Mesendoderm (in vitro differentiated cells): ENCODE measurements around the gene HSBP1.

Experiments used
- DNase-seq: peaks from one replicate; pipeline ENCODE4 v3.0.0; 2013
- H2AK5ac ChIP-seq: 2 replicates; pipeline ENCODE4 v1.6.1; 2013; ENCODE audit warnings: low read length, inconsistent platforms
- H2BK120ac ChIP-seq: 2 replicates; pipeline ENCODE4 v1.6.1; 2013; ENCODE audit warnings: low read depth, mild to moderate bottlenecking, low read length, moderate library complexity, mixed read lengths
- H2BK15ac ChIP-seq: replicated peaks from 2 replicates; pipeline ENCODE4 v1.6.1; 2013; ENCODE audit warnings: low read depth, mild to moderate bottlenecking, moderate library complexity
- H2BK5ac ChIP-seq: 2 replicates; pipeline ENCODE4 v1.6.1; 2013; ENCODE audit warnings: low read length, inconsistent platforms
- H3K18ac ChIP-seq: 2 replicates; pipeline ENCODE4 v1.6.1; 2013; ENCODE audit warnings: mild to moderate bottlenecking, low read length, mixed read lengths
- H3K23ac ChIP-seq: one replicate; pipeline ENCODE4 v1.6.1; 2013; ENCODE audit warnings: low read length
- H3K27ac ChIP-seq: 2 replicates; pipeline ENCODE4 v1.5.1; 2013; ENCODE audit warnings: low read depth, mild to moderate bottlenecking, inconsistent platforms, low read length, moderate library complexity
- H3K27me3 ChIP-seq: 2 replicates; pipeline ENCODE4 v1.6.1; 2013; ENCODE audit warnings: low read length, control low read depth, mild to moderate bottlenecking, inconsistent platforms; ENCODE audit not compliant: insufficient read depth, poor library complexity
- H3K36me3 ChIP-seq: 2 replicates; pipeline ENCODE4 v1.6.1; 2013; ENCODE audit warnings: low read length, inconsistent platforms; ENCODE audit not compliant: control insufficient read depth, insufficient read depth
- H3K4ac ChIP-seq: one replicate; pipeline ENCODE4 v1.6.1; 2013; ENCODE audit warnings: low read depth, mild to moderate bottlenecking, low read length, moderate library complexity
- H3K4me1 ChIP-seq: 2 replicates; pipeline ENCODE4 v1.6.1; 2013; ENCODE audit warnings: low read depth, low read length, inconsistent platforms; ENCODE audit not compliant: control insufficient read depth
- H3K4me2 ChIP-seq: 2 replicates; pipeline ENCODE4 v1.6.1; 2013; ENCODE audit warnings: low read length
- H3K4me3 ChIP-seq: 2 replicates; pipeline ENCODE4 v1.5.1; 2013; ENCODE audit warnings: mild to moderate bottlenecking, low read length
- H3K56ac ChIP-seq: one replicate; pipeline ENCODE4 v1.6.1; 2013; ENCODE audit warnings: low read length
- H3K79me1 ChIP-seq: 2 replicates; pipeline ENCODE4 v1.6.1; 2013; ENCODE audit warnings: low read length, inconsistent platforms
- H3K79me2 ChIP-seq: 2 replicates; pipeline ENCODE4 v1.6.1; 2013; ENCODE audit warnings: mild to moderate bottlenecking, low read length; ENCODE audit not compliant: control insufficient read depth, insufficient read depth
- H3K9ac ChIP-seq: 2 replicates; pipeline ENCODE4 v1.6.1; 2013; ENCODE audit warnings: low read length, inconsistent platforms
- H4K5ac ChIP-seq: one replicate; pipeline ENCODE4 v1.6.1; 2013; ENCODE audit warnings: low read length
- H4K8ac ChIP-seq: one replicate; pipeline ENCODE4 v1.6.1; 2013; ENCODE audit warnings: low read depth, mild to moderate bottlenecking, control low read depth, low read length, moderate library complexity
- WGBS: extraction: QIAGEN DNeasy Blood & Tissue Kit; methylation state at CpG from one replicate; pipeline ENCODE4 v1.1.7; 2013; ENCODE audit warnings: low lambda C conversion rate, missing lambda C conversion rate; ENCODE audit not compliant: insufficient coverage; ENCODE audit errors: extremely low coverage; 5-methylcytosine and 5-hydroxymethylcytosine counted together

The HSBP1 gene

DNA sequence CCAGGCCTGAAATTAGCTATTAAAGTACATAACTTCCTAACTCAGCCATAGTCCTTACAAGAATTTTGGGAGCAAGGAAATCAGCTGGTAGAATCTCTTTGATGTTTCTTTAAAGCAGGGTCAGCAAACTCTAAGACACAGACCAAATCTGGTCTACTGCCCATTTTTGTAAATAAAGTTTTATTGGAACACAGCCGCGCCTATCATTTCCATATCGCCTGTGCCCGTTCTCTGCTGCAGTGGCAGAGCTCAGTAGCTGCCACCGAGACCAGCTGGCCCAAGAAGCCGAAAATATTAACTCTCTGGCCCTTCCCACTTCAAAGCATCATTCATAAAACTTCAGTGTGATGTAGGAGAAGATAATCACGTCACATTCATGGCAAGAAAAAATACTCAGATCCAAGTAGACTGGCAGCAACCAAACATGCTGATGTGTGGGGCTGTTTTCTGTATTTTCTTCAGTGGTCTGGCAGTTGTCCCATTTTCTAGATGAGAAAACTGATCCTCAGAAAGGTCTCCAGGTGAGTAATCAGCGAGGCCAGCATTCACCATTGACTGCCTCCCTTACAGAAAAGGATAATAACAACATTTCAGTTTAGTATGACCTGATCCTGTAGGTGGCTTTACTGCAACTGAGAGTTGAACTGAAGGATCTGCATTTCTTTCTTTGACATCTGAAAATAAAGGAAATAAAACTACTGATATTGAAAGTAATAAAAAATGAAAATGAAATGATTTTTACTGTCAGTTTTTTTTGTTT lies 18.0 kb upstream of the HSBP1 start:
- Histone ChIP-seq H3K4me1 (no peaks in the 10 kb centered on the region), H2BK5ac (no peak overlapping the region), H2BK120ac (no peak overlapping the region), H3K36me3 (no peaks in the 10 kb centered on the region), H3K4me2 (no peak overlapping the region), H3K79me1 (no peaks in the 10 kb centered on the region), H4K5ac (no peak overlapping the region), H3K27me3 (no peaks in the 10 kb centered on the region), H2AK5ac (no peak overlapping the region), H3K4me3 (no peak overlapping the region), H3K56ac (no peak overlapping the region), H3K79me2 (no peaks in the 10 kb centered on the region), H3K4ac (no peak overlapping the region), H4K8ac (no peak overlapping the region), H3K9ac (no peak overlapping the region), H3K18ac (no peak overlapping the region), H3K23ac (no peak overlapping the region), H3K27ac (no peak overlapping the region), H2BK15ac (no peak overlapping the region)
- no CpG with 5 or more reads among the region's 8 CpGs for WGBS
- DNase-seq = no peak

DNA sequence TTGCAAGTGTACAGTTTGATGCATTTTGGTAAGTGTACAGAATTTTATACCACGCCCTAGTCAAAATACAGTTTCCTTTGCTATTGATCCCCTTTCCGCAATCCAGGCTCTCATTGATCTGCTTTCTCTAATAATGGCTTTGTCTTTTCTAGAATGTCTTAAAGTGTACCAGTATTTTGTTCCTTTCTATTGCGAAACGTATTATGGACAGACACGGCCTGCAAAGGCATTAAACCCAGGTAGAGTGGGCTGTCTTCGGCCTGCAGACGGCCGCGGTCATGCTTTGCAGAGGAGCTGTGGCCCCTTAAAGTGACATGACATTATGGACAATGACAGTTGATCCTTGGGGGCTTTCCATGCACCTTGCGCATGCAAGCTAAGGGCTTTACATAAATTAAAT lies 15.9 kb upstream of the HSBP1 start:
- no peak overlapping the region for H3K9ac ChIP-seq

DNA sequence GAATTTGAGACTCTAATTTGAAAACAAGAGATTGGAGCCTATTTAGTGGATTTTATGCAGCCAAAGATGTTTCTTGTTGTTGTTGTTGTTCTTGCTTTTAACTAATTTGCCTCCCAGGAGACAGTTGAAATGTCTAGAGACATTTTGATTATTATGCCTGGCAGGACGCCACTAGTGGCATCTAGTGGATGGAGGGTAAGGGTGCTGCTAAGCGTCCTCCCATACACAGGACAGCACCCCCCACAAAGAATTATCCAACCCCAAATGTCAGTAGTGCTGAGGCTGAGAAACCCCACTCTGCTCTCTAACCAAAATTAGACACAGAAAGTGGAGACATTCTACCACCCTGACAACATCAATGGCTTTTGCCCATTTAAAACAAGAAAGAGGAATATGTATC lies 15.4 kb upstream of the HSBP1 start:
- H3K23ac ChIP-seq = no peak overlapping the region
- no CpG with 5 or more reads among the region's 2 CpGs for WGBS
- no peaks in the 10 kb centered on the region for H3K4me1 ChIP-seq
- no peaks in the 10 kb centered on the region for H3K79me2 ChIP-seq
- H3K4ac ChIP-seq = no peak overlapping the region
- no peak for DNase-seq
- H3K36me3 ChIP-seq = no peaks in the 10 kb centered on the region
- no peak overlapping the region for H2BK5ac ChIP-seq
- H3K4me2 ChIP-seq = no peak overlapping the region
- H2AK5ac ChIP-seq = no peak overlapping the region
- H3K4me3 ChIP-seq = no peak overlapping the region
- H3K56ac ChIP-seq = no peak overlapping the region
- no peak overlapping the region for H2BK120ac ChIP-seq
- H4K8ac ChIP-seq = no peak overlapping the region
- H3K9ac ChIP-seq = no peak overlapping the region
- H4K5ac ChIP-seq = no peak overlapping the region
- H3K27ac ChIP-seq = no peak overlapping the region
- H3K79me1 ChIP-seq = no peaks in the 10 kb centered on the region
- no peaks in the 10 kb centered on the region for H3K27me3 ChIP-seq
- no peak overlapping the region for H3K18ac ChIP-seq
- no peak overlapping the region for H2BK15ac ChIP-seq

More for the DNA sequence above, 15.9 kb upstream of the HSBP1 start:
- H3K23ac ChIP-seq = no peak overlapping the region
- no peaks in the 10 kb centered on the region for H3K79me1 ChIP-seq
- no peak overlapping the region for H4K5ac ChIP-seq
- H2BK5ac ChIP-seq = no peak overlapping the region
- H3K18ac ChIP-seq = no peak overlapping the region
- DNase-seq = no peak
- H3K4me1 ChIP-seq = no peaks in the 10 kb centered on the region
- WGBS = no CpG with 5 or more reads among the region's 10 CpGs
- no peak overlapping the region for H3K56ac ChIP-seq
- no peak overlapping the region for H2BK120ac ChIP-seq
- no peak overlapping the region for H4K8ac ChIP-seq
- H2BK15ac ChIP-seq = no peak overlapping the region
- no peaks in the 10 kb centered on the region for H3K79me2 ChIP-seq
- no peak overlapping the region for H3K27ac ChIP-seq
- no peak overlapping the region for H3K4ac ChIP-seq
- H3K27me3 ChIP-seq = no peaks in the 10 kb centered on the region
- no peak overlapping the region for H2AK5ac ChIP-seq
- no peaks in the 10 kb centered on the region for H3K36me3 ChIP-seq
- no peak overlapping the region for H3K4me3 ChIP-seq
- no peak overlapping the region for H3K4me2 ChIP-seq

DNA sequence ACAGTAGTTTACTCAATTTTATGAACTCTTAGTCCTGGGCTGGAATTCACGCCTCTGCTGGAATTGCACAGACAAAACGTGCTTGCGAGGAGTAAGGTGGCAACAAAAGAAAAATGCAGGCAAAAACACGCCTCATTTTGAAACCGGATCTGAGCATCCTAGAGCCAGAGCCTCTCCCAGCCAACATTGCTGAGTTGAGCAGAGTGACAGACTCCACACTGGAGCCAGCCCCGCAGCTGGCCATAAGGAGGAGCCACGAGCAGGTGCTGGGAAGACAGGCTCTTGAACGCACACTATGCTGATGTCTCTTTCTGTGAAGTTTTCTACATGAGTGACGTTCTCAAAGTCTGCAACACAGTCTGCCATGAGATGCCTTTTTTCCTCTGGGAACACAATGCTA lies 14.6 kb upstream of the HSBP1 start:
- Histone ChIP-seq H3K4ac (no peak overlapping the region), H3K36me3 (no peaks in the 10 kb centered on the region), H3K9ac (no peak overlapping the region), H3K23ac (no peak overlapping the region), H2AK5ac (no peak overlapping the region), H3K4me1 (no peaks in the 10 kb centered on the region), H4K8ac (no peak overlapping the region), H2BK15ac (no peak overlapping the region), H3K79me1 (no peaks in the 10 kb centered on the region), H3K27ac (no peak overlapping the region), H2BK5ac (no peak overlapping the region), H4K5ac (no peak overlapping the region), H3K4me2 (no peak overlapping the region), H3K56ac (no peak overlapping the region), H3K4me3 (no peak overlapping the region), H3K18ac (no peak overlapping the region), H2BK120ac (no peak overlapping the region), H3K79me2 (no peaks in the 10 kb centered on the region), H3K27me3 (no peaks in the 10 kb centered on the region)
- no CpG with 5 or more reads among the region's 9 CpGs for WGBS
- no peak for DNase-seq

DNA sequence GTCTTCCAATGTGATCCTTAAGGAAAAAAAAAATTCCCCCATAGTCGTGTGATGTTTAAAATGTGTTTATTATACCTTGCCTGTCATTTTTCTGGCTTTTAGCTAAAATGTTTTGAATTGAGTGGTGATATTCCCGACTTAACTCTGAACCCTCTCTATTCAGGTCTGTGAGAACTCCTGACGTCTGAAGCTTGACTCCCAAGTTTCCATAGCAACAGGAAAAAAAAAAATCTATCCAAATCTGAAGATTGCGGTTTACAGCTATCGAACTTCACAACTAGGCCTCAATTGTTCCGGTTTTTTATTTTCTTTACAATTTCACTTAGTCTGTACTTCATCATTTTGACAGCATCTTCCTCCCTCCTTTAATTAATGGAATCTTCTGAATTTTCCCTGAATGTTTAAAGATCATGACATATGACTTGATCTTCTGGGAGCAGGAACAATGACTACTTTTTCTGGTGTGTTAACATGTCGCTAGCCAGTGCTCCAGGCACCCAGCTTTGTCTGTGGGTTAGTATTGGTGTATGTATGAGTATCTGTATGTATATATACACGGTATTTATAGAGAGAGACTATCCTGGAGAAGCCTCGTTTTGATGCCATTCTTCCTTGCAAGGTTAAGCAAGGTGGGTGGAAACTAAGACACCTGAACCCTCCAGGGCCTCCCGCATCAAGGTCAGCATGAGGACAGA lies 12.8 kb upstream of the HSBP1 start:
- Histone ChIP-seq H3K56ac (no peak overlapping the region), H2AK5ac (no peak overlapping the region), H2BK5ac (no peak overlapping the region), H4K5ac (no peak overlapping the region), H3K27me3 (no peaks in the 10 kb centered on the region), H3K27ac (no peak overlapping the region), H3K4me1 (no peaks in the 10 kb centered on the region), H3K9ac (no peak overlapping the region), H3K4me2 (no peak overlapping the region), H3K4me3 (no peak overlapping the region), H2BK15ac (no peak overlapping the region), H3K79me2 (no peaks in the 10 kb centered on the region), H3K18ac (no peak overlapping the region), H3K36me3 (no peaks in the 10 kb centered on the region), H3K79me1 (no peaks in the 10 kb centered on the region), H3K23ac (no peak overlapping the region), H2BK120ac (no peak overlapping the region), H3K4ac (no peak overlapping the region), H4K8ac (no peak overlapping the region)
- no peak for DNase-seq
- WGBS = no CpG with 5 or more reads among the region's 10 CpGs
